Measurements from ENCODE around the gene CAMTA1. TPM values are rescaled to one million over a fixed set of nuclear protein-coding genes. Genes with fewer than 3 reads are reported as not detected.

CAMTA1 gene
- total RNA-seq, 1 experiment from 2014 or later, result 69.5 TPM

- Histone ChIP-seq H3K27me3 (ENCODE audit: insufficient read depth, low read length) (peaks cover 13% of the 10 kb centered on the region), H3K79me2 (ENCODE audit: insufficient read depth, low read length) (no peaks in the 10 kb centered on the region), H3K9me2 (ENCODE audit: insufficient read depth) (no peaks in the 10 kb centered on the region), H2AFZ (ENCODE audit: low read depth, low read length, poor library complexity, severe bottlenecking) (no peak overlapping the region), H3K9me3 (ENCODE audit: control insufficient read depth in 1 of 2, insufficient read depth in 1 of 2, low read depth in 1 of 2, low read length in 2 of 2) (no peaks in the 10 kb centered on the region), H3K4me1 (ENCODE audit: control insufficient read depth in 1 of 2, insufficient read depth in 2 of 2, low read length in 2 of 2) (no peaks in the 10 kb centered on the region), H3K4me3 (replicated peaks in 1 of 2; ENCODE audit: low read depth in 1 of 2, low read length in 2 of 2) (no peak overlapping the region), H4K20me1 (ENCODE audit: insufficient read depth) (no peaks in the 10 kb centered on the region), H3K36me3 (ENCODE audit: control insufficient read depth in 1 of 2, insufficient read depth in 2 of 2, low read length in 2 of 2) (no peaks in the 10 kb centered on the region), H3K9ac (ENCODE audit: low read length) (no peak overlapping the region), H3K4me2 (ENCODE audit: low read length) (no peak overlapping the region), H3K27ac (ENCODE audit: low read depth, low read length) (no peak overlapping the region)
- DNase-seq (ENCODE audit: low read depth, low spot score) (no peak), ATAC-seq (no peak)
- ChIA-PET CTCF (no interaction called here), RAD21 (ENCODE audit: low non-redundant PET in 1 of 2, low total read pairs in 2 of 2, uncharacterized antibody in 2 of 2, unreplicated experiment in 2 of 2) (no interaction called here), POLR2A (no interaction called here)
- TF ChIP-seq CBX3 (IDR thresholded peaks at IDR 0.05; ENCODE audit: low read depth) (no peak), YY1 (IDR thresholded peaks at IDR 0.05; ENCODE audit: extremely low read depth, insufficient replicate concordance, low read depth, low read length) (no peak), POLR2AphosphoS5 (IDR thresholded peaks at IDR 0.05; ENCODE audit: low read depth, low read length) (no peak), SRF (IDR thresholded peaks at IDR 0.05; ENCODE audit: low read depth) (no peak), ZNF274 (IDR thresholded peaks at IDR 0.05; ENCODE audit: low read depth, low read length) (no peak), JUND (IDR thresholded peaks at IDR 0.05) (no peak), SIN3A (IDR thresholded peaks at IDR 0.05; ENCODE audit: low read depth) (no peak), FOSL1 (IDR thresholded peaks at IDR 0.05; ENCODE audit: low read depth) (no peak)
- intact Hi-C loops (cut with micrococcal nuclease), result no loop called here
- no TSS peak for BruUV-seq (replicated peaks)
Observed at GRCh38 chr1:7174980-7175906, 390.0 kb downstream of the CAMTA1 start.

GRCh38 chr1:7177021-7177420 lies 391.8 kb downstream of the CAMTA1 start:
- Histone ChIP-seq H3K9me2 (ENCODE audit: insufficient read depth) (no peaks in the 10 kb centered on the region), H3K4me3 (replicated peaks in 1 of 2; ENCODE audit: low read depth in 1 of 2, low read length in 2 of 2) (no peak overlapping the region), H3K79me2 (ENCODE audit: insufficient read depth, low read length) (no peaks in the 10 kb centered on the region), H3K9ac (ENCODE audit: low read length) (no peak overlapping the region), H3K36me3 (ENCODE audit: control insufficient read depth in 1 of 2, insufficient read depth in 2 of 2, low read length in 2 of 2) (no peaks in the 10 kb centered on the region), H3K27ac (ENCODE audit: low read depth, low read length) (no peak overlapping the region), H3K4me2 (ENCODE audit: low read length) (no peak overlapping the region), H3K27me3 (ENCODE audit: insufficient read depth, low read length) (peaks cover 5% of the 10 kb centered on the region; the same call in 1 of the 2 replicates), H4K20me1 (ENCODE audit: insufficient read depth) (no peaks in the 10 kb centered on the region), H3K9me3 (ENCODE audit: control insufficient read depth in 1 of 2, insufficient read depth in 1 of 2, low read depth in 1 of 2, low read length in 2 of 2) (peaks cover 4 to 8% of the 10 kb centered on the region in 2 experiments; a peak in 1 of 4 replicates), H2AFZ (ENCODE audit: low read depth, low read length, poor library complexity, severe bottlenecking) (no peak overlapping the region), H3K4me1 (ENCODE audit: control insufficient read depth in 1 of 2, insufficient read depth in 2 of 2, low read length in 2 of 2) (no peaks in the 10 kb centered on the region)
- ChIA-PET RAD21 (ENCODE audit: low non-redundant PET in 1 of 2, low total read pairs in 2 of 2, uncharacterized antibody in 2 of 2, unreplicated experiment in 2 of 2) (no interaction called here), POLR2A (no interaction called here), CTCF (no interaction called here)
- ATAC-seq (peak; percentile 80), DNase-seq (ENCODE audit: low read depth, low spot score) (no peak)
- intact Hi-C loops (cut with micrococcal nuclease), result no loop called here
- no TSS peak for BruUV-seq (replicated peaks)
- TF ChIP-seq EGR1 (IDR thresholded peaks at IDR 0.05; ENCODE audit: low read depth) (no peak), EZH2phosphoT487 (IDR thresholded peaks at IDR 0.05; ENCODE audit: borderline replicate concordance) (no peak), ATF3 (IDR thresholded peaks at IDR 0.05) (no peak), CTCF (IDR thresholded peaks at IDR 0.05 in 2 of 3, conservative IDR thresholded peaks at IDR 0.05 in 1 of 3; ENCODE audit: borderline replicate concordance in 1 of 3, insufficient read depth in 1 of 3, low read depth in 2 of 3, low read length in 2 of 3) (no peak), EZH2 (IDR thresholded peaks at IDR 0.05) (no peak), ZNF274 (IDR thresholded peaks at IDR 0.05; ENCODE audit: low read depth, low read length) (no peak), POLR2AphosphoS5 (IDR thresholded peaks at IDR 0.05; ENCODE audit: low read depth, low read length) (no peak), ZBTB33 (IDR thresholded peaks at IDR 0.05; ENCODE audit: extremely low read depth, insufficient replicate concordance, low read length) (no peak), SP1 (IDR thresholded peaks at IDR 0.05; ENCODE audit: low read depth) (no peak), POLR2A (IDR thresholded peaks at IDR 0.05; ENCODE audit: borderline replicate concordance, extremely low read depth, insufficient read depth, insufficient read length) (no peak), RAD21 (IDR thresholded peaks at IDR 0.05; ENCODE audit: low read depth) (no peak), JUND (IDR thresholded peaks at IDR 0.05) (no peak)

Measured in HCT116 (cell line).